RPMI8226 (cell line): ENCODE results near the gene SLC9A9.

Source experiments
- DNase-seq: peaks from one replicate; pipeline ENCODE4 v3.0.0-alpha.2; 2015

SLC9A9 gene

DNA sequence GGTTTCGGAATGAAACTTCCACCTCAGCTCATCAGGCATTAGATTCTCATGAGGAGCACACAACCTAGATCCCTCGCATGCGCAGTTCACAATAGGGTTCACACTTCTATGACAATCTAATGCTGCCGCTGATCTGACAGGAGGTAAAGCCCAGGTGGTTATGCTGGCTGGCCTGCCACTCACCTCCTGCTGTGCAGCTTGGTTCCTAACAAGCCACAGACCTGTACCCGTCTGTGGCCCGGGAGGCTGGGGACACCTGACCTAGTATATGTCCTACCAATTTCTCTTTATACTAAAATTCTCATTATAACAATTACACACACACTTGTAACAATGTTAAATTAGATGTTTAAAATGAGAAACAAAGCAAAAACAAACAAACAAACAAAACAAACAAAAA, 172.2 kb downstream of the SLC9A9 start:
- no peak for DNase-seq

DNA sequence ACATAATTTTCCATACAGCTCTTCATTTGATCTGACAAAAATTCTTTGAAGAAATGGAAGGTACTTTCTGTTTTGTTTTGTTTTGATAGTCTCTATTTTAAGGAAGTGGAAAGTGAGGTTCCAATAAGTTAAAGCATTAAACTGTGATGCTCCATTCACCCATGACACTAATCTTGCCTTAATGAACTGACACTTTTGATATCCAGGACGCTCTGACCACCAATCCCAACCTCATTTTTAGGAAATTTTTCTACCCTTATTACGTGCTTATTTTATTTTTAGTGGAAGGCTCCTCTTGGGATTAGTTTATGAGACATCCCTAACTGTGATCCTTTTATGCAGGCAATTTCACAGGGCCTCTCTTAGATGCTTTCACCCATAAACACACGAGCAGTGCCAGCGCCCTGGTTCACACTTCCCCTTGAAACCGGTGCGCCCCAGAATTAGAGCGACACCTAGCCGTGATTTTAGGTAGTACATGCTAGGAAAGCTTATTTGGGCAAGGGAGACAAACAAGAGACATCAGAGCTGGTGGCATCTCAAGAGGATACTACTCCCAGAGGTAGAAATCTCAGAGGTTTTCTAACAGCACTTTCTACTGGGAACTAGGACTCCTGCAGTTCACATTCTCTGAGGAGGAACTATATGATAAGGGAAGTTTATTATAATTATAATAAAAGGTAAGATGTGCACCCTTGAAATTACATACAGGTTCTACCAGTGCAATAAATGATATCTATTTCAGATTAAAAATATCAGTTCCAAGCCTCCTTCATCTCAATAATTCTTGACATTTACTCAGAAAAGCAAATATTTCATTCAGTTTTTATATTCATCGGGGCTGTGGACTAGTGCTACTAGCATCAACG, 173.9 kb downstream of the SLC9A9 start:
- DNase-seq, result peak; percentile 80

DNA sequence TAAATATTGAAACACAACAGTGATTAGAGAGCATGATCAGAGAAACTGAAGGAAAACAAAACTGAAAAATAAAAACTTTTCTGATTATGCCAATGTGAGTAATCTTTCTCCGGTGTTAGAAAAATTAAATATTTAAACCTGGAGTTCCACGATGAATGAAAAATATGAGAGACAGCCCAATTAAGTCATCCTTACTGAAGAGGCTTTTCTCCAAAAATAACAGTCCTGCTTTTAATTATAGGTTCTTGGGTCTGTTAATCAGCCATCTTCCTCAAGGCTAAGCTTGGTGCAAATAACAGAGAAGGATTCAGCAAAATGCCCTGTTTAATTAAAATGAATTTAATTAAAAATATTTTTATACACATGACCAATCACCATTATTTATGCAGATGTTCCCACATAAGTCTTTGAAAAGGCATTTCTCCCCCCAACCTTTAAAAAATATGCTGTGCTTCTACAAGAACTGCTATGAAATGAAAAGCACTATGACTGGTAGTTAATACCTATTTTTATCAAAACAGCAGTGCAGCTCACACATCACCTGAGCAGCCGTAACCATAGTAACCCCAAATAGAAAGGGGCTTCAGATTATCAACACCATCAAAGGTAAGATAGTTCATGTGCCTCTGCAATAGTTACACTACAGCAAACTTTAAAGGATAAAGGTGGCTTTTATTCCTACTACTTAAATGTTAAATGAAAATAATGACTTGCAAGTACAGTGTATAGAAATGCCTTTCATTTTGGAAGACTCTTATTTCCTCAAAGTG, 175.7 kb downstream of the SLC9A9 start:
- DNase-seq, result no peak

DNA sequence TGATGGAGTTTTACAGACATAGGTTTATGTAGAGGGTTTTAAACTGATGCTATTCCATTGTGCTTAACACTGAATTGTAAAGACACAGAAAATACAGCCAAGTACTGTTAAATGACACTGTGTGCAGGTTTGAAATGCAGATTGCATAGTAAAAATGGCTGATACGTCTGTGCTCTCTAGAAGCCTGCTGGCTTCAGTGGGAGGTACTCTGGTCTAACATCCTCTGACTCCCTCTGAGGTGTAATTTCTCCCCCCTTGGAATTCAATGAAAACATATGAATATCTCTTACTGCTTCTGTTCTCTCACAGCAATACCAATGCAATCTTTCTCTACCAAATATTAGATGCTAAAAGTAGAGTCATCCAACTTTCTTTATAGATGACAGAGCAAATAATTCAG, 176.6 kb downstream of the SLC9A9 start:
- DNase-seq, result no peak

DNA sequence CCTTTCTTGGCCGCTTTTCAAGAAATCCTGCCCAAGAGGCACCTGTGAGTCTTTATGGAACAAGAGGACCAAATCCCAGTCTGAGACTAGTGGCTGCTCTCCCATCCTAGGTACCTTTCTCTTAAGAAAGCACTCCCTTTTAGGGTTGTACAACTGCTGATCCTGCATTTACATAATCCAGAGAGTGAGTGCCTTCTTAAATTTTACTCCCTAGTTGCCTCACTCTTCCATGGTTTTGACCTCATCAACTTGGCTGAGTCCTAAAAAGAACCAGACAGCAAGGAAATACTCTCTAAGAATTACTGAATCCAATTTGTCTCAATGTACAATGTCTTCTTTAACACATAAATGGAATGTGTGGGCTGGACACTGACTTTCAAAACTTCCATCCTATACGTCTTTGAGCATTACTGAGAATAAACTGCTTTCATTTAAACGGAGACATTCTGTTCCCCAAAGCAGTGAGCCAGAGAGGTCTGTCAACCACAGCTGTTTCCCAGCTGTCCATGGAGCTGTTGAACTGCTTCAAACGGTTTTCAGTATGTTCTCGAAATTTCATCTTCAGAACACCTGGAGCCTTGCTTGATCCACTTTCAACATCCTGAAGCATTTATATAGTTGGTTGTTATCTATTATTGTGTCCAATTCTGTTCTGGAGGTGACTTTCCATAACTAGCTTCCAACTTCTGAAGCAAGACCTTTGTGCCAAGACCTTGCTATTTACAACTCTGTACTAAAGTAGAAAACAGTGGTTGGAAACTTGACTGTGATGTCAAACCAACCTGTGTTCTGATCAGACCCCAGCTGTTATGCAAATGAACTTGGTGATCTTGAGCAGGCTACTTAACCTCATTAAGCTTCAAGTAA, 179.1 kb downstream of the SLC9A9 start:
- DNase-seq, result peak; percentile 8

DNA sequence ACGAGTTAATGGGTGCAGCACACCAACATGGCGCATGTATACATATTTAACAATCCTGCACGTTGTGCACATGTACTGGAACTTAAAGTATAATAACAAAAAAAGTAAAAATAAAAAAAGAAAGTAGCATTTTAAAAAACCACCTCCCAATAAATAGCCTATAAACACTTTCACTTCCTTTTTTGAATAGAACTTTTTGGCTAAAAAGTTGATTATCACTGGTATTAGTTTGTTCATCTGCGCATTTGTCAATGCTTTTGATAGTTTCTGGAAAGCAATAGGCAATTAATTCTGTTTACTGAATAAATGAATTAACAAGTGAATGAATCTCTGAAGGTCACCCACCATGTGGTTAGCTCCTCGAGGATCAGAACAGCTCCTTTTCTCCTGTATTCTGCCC, 179.9 kb downstream of the SLC9A9 start:
- DNase-seq, result no peak

DNA sequence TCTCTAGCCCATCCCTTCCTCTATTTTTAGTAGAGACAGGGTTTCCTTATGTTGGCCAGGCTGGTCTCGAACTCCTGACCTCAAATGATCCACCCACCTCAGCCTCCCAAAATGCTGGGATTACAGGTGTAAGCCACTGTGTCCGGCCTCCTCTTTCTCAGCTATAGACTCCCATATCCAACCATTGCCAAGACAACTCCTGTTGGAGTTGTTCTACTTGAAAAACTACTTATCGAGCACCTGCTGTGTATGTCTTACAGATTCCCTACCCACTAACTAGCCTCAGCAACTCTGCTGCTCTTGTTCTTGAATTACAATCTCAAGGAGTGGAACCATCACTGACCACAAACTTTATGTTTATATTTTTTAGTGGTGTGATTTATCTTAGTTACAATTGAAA, 186.6 kb downstream of the SLC9A9 start:
- DNase-seq, result no peak

DNA sequence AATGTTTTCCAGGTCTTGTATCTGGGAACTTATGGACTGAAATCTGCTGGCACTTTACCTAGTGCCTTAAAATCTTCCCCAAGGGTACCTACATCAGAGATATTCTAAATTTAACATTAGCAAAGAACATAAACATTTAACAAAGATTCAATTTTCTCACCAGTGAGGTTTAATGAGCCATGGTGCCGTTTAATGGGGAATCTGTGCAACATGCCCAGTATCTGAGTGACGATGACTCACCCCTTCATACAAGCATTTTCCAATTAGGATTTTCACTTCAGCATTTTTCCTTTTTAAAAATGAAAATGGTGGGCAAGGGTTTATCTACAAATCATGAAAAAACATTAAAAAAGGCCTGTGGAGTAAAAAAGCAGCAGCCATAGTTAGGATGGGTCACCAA, 189.4 kb downstream of the SLC9A9 start:
- DNase-seq, result no peak

DNA sequence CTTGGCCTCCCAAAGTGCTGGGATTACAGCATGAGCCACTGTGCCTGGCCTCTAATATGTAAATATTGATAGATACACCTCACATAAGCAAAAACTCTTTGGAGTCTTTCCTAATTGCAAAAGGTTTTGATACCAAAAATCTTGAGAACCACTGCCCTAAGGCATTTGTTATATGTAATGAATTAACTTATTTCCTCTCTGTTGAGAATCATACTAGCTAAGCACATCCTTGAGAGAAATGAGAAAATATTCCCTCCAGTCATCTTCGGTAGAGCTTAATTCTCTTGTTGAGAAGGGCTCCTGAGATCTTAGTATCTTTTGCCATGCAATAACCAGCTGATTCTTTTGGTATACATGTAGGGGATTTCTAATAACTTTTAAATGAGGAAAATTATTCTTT, 190.2 kb downstream of the SLC9A9 start:
- DNase-seq, result no peak

DNA sequence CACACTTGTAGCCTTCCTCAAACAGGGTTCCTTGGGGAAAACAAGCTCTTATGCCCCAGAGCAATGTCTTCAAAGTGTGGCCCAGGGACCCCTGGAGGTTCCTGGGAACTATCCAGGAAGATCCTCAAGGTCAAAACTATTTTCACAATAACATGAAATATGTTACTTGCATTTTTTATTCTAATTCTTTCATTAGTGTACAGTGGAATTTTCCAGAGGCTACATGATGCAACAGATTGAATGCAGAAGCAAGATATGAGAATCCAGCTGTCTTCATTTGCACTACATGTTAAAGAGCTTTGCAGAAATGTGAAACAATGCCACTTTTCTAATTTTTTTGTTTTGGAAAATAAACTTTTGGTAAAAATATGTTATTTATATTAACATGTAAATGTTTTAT, 190.9 kb downstream of the SLC9A9 start:
- no peak for DNase-seq

DNA sequence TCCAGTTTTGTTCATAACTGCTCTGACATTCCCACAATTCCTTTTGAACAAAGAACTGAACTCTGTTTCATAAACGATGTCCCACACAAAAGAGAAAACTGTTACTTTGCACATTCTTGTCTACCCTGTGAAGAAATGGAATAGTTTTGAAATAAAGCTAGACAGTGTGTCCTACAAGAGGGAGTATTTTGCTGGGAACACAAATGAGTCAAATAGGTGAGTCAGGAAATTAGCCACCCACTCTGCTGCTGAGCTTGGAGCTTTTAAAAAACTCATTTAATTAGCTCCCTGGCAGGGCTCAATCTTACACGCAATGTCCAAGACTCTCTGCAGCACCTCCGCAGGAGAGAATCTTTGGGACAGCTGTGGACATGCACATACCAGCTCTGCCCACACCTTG, 193.4 kb downstream of the SLC9A9 start:
- no peak for DNase-seq

DNA sequence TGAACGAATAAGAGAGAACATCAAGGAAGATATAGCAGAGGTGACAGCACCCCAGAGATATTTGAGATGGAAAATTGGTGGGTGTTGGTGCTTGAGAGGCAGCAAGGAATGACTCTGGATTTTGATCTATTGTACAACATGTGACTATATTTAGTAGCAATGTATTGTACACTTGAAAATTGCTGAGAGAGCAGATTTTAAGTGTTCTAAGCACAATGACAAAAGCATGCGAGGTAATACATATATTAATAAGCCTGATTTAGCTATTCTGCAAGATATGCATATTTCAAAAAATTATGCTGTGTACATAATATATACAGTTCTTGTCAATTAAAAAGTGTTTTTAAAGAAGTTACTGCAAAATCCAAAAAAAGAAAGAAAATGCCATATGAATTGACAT, 194.3 kb downstream of the SLC9A9 start:
- no peak for DNase-seq

DNA sequence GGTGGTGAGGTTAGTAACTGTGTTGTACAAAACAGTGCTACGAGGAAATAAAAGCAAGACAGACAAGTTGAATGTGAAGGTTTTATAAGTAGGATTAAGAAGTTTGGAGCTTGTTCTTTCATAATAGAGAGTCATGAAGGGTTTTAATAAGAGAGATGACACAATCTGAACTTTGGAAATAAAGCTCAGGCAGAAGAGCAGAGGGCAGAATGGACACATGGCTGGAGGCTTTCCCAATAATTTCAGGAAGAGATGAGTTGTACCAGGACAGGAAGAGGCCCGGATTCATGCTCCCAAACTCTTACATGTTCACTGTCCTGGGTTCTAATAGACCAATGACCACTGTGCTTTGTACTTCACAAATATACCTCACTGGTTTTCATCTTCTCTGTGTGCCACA, 194.8 kb downstream of the SLC9A9 start:
- DNase-seq, result no peak

DNA sequence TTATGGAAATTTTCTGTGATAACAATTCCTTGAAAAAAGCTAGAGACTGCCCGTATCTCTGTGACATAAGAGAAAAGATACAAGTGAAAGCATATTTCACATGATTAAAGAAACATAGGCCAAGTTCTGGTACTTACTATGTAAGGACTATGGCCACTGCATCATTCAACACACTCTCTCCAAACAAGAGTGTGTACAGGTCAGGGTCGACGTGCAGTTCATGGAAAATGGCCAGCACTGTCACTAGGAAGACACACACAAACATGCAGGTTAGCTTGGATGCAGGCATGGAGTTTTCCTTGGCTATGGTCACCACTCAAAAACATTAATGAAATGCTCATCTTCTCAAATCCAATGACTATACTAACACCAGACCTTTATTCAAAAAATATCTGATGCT, 196.2 kb downstream of the SLC9A9 start:
- DNase-seq, result no peak

DNA sequence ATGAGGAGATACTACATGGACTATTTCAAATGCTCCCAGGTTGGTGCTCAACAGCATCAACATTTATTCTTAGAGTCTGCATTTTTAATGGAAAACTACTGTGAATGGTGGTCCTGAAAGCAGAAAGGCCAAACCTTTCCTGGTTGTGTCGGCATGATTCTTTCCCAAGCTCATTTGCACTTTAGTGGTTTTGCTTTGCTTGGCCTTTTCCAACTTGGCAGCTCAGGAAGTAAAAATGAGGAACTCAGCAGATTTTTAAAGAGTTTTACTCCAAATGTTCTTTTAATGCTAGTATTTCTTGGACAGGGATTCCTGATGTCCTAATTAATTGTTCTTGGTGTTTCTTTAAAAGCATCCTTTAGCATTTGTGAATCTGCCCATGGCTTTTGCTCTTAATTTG, 197.4 kb downstream of the SLC9A9 start:
- no peak for DNase-seq

DNA sequence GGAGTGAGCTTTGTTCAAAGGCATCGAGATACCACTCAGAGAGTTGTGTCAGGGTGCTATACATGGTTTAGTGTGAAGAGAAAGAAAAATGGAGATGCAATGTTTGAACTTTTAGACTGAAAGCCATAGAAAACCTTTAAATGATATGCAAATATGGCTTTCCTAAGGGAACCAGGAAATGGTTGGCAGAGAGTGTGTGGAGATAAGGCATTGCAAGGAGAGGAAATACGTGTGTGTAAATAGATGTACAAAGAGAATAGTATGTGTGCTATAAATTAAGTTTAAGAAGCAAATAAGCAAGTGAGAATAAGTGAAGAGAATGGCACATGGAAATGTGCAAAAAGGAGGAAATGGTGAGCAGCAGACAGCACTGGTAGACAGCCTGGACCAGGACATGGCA, 198.1 kb downstream of the SLC9A9 start:
- no peak for DNase-seq

DNA sequence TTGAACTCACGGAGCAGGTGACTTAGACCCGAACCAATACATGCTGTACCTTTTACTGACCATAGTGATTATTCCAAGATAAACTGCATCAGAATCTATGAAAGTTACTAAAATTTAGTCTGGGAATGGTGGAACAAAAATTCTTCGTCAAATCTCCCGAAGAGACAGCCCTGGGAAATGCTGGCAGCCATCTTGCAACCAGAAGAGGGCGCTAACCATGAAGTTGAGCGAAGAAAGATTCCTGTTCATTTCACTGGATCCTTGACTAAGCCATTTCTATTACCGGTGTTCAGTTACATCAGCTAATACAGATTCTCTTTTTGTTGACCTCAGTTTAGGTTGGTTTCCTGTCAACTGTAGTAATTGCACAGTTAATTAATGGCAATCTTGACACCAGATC, 199.6 kb downstream of the SLC9A9 start:
- no peak for DNase-seq

DNA sequence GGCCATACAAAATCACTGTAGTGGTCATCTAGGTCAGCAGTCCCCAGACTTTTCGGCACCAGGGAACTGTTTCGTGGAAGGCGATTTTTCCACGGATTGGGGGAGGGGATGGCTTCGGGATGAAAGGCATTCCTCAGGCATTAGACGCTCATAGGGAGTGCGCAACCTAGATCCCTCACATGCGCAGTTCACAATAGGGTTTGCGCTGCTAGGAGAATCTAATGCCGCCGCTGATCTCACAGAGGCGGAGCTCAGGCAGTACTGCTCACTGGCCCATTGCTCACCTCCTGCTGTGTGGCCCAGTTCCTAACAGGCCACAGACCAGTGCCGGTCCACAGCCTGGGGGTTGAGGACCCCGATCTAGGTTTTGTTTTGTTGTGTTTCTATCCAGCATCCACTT, 200.1 kb downstream of the SLC9A9 start:
- DNase-seq, result no peak

DNA sequence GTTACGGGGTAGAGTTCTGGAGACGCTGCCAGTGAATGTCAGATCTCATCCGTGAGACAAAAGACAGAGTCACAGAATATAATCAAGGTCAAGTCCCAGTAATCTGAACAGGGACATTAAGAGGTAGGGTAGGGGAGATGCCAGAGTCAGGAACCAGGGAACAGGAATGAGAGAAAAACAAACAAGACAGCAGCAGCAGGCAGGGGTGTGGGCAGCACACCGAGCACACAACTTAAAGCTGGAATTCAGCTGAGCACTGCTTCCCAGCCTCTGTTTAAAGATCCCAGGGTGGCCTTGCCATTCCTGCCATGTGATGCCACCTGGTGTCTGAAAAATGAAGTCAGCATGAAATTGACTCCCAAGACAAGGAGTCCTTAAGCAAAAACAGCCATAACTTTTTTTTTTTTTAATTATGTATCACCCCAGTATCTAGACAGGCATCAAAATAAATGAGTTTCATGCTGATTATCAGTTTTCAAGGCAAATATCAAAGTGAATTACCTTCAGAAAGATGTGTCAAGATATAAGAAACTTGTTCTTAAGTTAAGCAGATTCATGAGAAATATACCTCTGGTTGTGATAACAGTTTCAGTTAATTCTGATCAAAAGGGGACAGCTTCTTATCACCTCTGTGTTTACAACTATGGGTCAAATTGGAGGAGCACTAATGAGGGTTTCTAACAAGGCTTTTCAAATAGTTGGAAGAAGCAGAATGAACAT, 203.7 kb downstream of the SLC9A9 start:
- peak; percentile 54 for DNase-seq

DNA sequence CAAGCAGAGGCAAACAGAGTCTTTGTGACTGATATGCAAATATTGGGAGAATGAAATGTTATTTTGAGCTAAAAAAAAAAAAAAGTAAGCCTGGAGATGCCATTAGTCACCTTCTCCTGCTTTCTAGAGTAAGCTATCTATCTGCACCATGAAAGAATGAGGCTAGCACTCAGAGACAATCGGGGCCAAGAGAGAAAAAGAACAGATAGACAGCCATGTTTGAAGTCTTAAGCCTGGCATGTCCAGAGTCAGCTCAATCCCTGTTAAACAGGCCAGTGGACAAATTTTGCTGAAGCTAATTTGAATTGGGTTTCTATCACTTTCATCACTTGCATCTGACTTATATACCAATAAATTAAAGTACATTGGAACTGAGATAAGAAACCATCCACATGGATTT, 204.4 kb downstream of the SLC9A9 start:
- no peak for DNase-seq

DNA sequence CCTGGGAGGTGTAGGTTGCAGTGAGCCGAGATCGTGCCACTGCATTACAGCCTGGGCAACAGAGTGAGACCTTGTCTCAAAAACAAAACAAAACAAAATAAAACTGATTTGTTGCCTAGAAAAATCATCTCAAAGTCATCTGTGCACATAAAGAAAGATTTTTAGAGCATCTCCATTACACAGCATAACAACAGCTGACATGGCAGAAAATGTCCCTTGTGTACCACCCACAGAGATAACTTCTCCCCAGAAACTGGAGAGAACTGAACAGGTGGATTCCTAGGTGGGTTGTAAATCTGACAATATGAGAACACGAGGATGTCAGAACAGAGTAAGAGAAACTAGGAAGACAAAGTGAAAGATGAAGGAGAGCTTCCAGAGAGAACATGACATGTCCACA, 207.5 kb downstream of the SLC9A9 start:
- no peak for DNase-seq

DNA sequence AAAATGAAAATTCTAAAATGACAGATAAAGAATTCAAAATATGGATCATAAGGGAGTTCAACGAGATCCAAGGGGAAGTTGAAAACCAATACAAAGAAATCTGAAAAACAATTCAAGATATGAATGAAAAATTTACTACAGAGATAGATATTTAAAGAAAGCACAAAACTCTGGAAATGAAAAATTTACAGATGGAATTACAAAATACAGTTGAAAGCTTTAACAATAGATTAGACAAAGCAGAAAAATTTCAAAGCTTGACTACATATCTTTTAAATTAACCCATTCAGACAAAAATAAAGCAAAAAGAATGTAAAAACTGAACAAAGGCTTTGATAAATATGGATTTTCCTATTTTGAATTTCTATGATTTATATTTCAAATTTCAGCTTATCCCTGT, 211.1 kb downstream of the SLC9A9 start:
- no peak for DNase-seq

DNA sequence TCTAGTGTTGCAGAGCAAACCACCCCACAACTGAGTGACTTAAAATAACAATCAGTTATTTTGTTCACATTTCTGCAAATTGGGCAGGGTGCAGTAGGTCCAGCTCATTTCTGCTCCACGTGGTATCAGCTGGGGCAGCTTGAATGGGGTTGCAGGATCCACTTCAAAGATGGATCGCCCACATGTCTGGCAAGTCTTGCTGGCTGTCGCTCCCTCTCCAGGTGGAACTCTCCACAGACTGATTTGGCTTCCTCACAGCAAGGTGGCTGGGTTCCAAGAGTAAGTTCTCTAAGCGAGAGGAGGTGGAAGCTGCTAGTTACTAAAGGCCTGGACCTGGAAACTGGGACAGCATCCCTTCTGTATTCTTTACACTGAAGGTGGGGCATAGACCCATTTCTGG, 213.3 kb downstream of the SLC9A9 start:
- DNase-seq, result no peak
